Right ventricle myocardium superior (tissue), 1 donor: ENCODE data around the gene DNAJC8. TPM values are rescaled to one million over a fixed set of nuclear protein-coding genes. Genes with fewer than 3 reads are reported as not detected.

ENCODE experiments used
- ATAC-seq: fragments of 200-7000 bp; cut with Tn5 transposase; one replicate; pipeline ENCODE4 v1.9.1; 2020; ENCODE audit warnings: mild to moderate bottlenecking; ENCODE audit not compliant: poor library complexity
- DNase-seq: peaks from one replicate; pipeline ENCODE4 v3.0.0-alpha.2; 2020
- intact Hi-C: fragments of 100-400 bp; cut with DNase I; formaldehyde crosslinking; loops from one replicate; pipeline ENCODE4 v1.11.2; 2022
- long read RNA-seq: library from polyadenylated mRNA; unstranded; transcript quantifications from one replicate; pipeline ENCODE4 v2.0.0, GENCODE V29; 2021
- total RNA-seq: library from RNA; stranded (reverse); fragmentation: NEBNext Ultra II Directional; extraction: Animal tissue kit (Norgen Biotek cat#: 25700); gene quantifications from one replicate; pipeline ENCODE4 v1.2.1, GENCODE V29; 2021
- donor health status: DM: no; HTN: yes; CAD: no; lungs with severe emphysema.

DNAJC8 gene
- 54.9 TPM for total RNA-seq
- long read RNA-seq, transcript DNAJC8-201 (9 exons, 1,759 nt) = major isoform, 113 of 122 reads
- long read RNA-seq, partial matches to known transcripts = 4 of 122 reads
- long read RNA-seq, other reads (novel, unspliced or antisense) = 4 of 122 reads

- intact Hi-C loops = no loop called here
- DNase-seq (peak; percentile 98), ATAC-seq (peak; percentile 78)
Measured at GRCh38 chr1:28232558-28233263, at the start of gene DNAJC8. TSS of gene DNAJC8 (minus strand) at chr1:28233029. CDS start at chr1:28232998, 31 bp downstream.

GRCh38 chr1:28281608-28282425 lies 49.0 kb upstream of the DNAJC8 start:
- DNase-seq (no peak), ATAC-seq (no peak)
- intact Hi-C loops = no loop called here

GRCh38 chr1:28280977-28281381 lies 48.1 kb upstream of the DNAJC8 start:
- ATAC-seq (peak; percentile 53), DNase-seq (no peak)
- intact Hi-C loops = no loop called here

- ATAC-seq = no peak
Measured at GRCh38 chr1:28280501-28280900, 47.7 kb upstream of the DNAJC8 start.

GRCh38 chr1:28279721-28280120 lies 46.9 kb upstream of the DNAJC8 start:
- no peak for DNase-seq
- ATAC-seq = no peak
- intact Hi-C loops = no loop called here

More at GRCh38 chr1:28280501-28280900, 47.7 kb upstream of the DNAJC8 start:
- intact Hi-C loops = no loop called here
- no peak for DNase-seq

GRCh38 chr1:28278763-28279162 lies 45.9 kb upstream of the DNAJC8 start:
- intact Hi-C loops = no loop called here
- no peak for DNase-seq
- no peak for ATAC-seq

- DNase-seq (no peak), ATAC-seq (no peak)
- intact Hi-C loops = no loop called here
Measured at GRCh38 chr1:28273216-28273860, 40.5 kb upstream of the DNAJC8 start.

GRCh38 chr1:28272215-28272852 lies 39.5 kb upstream of the DNAJC8 start:
- DNase-seq (no peak), ATAC-seq (no peak)
- intact Hi-C loops = no loop called here

- DNase-seq (no peak), ATAC-seq (no peak)
- intact Hi-C loops = loop anchor here (10.0 kb wide), 1 partner anchor 45 kb away; no protein-coding TSS in a partner anchor
Measured at GRCh38 chr1:28269529-28269928, 36.7 kb upstream of the DNAJC8 start.

GRCh38 chr1:28267633-28268032 lies 34.8 kb upstream of the DNAJC8 start:
- DNase-seq (no peak), ATAC-seq (peak; percentile 43)
- intact Hi-C loops = loop anchor here (10.0 kb wide), 1 partner anchor 47 kb away; no protein-coding TSS in a partner anchor

GRCh38 chr1:28266920-28267322 lies 34.1 kb upstream of the DNAJC8 start:
- ATAC-seq (peak; percentile 46), DNase-seq (no peak)
- intact Hi-C loops = loop anchor here (10.0 kb wide), 1 partner anchor 48 kb away; no protein-coding TSS in a partner anchor

GRCh38 chr1:28265577-28265976 lies 32.7 kb upstream of the DNAJC8 start:
- ATAC-seq (no peak), DNase-seq (no peak)
- intact Hi-C loops = loop anchor here (10.0 kb wide), 1 partner anchor 49 kb away; no protein-coding TSS in a partner anchor

- ATAC-seq (no peak), DNase-seq (no peak)
- intact Hi-C loops = loop anchor here (10.0 kb wide), 1 partner anchor 50 kb away; no protein-coding TSS in a partner anchor
Measured at GRCh38 chr1:28264897-28265296, 32.1 kb upstream of the DNAJC8 start.

- intact Hi-C loops = loop anchor here (10.0 kb wide), 1 partner anchor 54 kb away; no protein-coding TSS in a partner anchor
- no peak for DNase-seq
- no peak for ATAC-seq
Measured at GRCh38 chr1:28260803-28261174, 28.0 kb upstream of the DNAJC8 start.

- intact Hi-C loops = loop anchor here (10.0 kb wide), 1 partner anchor 55 kb away; no protein-coding TSS in a partner anchor
- peak; percentile 84 for DNase-seq
- peak; percentile 68 for ATAC-seq
Measured at GRCh38 chr1:28259934-28260802, 27.3 kb upstream of the DNAJC8 start.

- DNase-seq (peak; percentile 100), ATAC-seq (peak; percentile 99)
- intact Hi-C loops = no loop called here
Measured at GRCh38 chr1:28259252-28259933, 26.6 kb upstream of the DNAJC8 start, which contains the start of gene SESN2. TSS of gene SESN2 (plus strand) at chr1:28259518. CDS start at chr1:28259848, 330 bp downstream.
